Measurements from ENCODE around the gene CCDC63.

DNA sequence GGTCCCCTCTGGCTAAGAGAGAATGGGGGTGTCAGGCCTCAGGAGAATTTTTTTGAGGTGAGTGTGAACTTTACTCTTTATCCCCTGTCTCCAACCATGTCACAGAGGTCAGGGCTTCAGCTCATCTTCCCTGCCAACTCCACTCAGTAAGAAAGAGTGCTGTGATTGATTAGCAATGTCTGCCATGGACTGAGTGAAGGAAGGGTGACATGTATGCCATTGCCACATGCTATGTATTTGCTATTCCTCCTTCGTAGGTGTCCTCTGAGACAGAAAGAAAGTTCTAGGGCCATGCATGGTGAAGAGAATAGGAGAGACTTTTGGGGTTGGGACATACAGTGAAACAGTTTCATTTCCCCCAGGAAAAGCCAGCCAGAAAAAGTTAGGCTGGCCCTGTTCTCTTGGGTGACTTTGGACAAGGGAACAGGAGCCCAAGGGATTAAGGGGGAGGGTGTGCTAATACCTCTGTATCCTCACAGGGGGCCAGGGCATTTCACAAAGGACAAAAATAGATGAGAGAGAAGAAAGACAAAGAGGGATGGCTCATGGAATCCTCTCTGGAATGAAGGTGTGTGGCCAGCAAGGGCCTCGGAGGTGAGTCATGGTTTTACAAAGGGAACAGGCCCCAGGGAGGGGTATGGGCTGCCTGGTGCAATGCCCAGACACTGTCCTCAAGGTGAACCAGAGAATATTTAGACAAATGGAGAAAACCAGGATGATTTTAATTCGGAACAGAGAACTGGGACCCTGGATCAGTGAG, 87.5 kb downstream of the CCDC63 start:
- TF ChIP-seq, protein P1, sequence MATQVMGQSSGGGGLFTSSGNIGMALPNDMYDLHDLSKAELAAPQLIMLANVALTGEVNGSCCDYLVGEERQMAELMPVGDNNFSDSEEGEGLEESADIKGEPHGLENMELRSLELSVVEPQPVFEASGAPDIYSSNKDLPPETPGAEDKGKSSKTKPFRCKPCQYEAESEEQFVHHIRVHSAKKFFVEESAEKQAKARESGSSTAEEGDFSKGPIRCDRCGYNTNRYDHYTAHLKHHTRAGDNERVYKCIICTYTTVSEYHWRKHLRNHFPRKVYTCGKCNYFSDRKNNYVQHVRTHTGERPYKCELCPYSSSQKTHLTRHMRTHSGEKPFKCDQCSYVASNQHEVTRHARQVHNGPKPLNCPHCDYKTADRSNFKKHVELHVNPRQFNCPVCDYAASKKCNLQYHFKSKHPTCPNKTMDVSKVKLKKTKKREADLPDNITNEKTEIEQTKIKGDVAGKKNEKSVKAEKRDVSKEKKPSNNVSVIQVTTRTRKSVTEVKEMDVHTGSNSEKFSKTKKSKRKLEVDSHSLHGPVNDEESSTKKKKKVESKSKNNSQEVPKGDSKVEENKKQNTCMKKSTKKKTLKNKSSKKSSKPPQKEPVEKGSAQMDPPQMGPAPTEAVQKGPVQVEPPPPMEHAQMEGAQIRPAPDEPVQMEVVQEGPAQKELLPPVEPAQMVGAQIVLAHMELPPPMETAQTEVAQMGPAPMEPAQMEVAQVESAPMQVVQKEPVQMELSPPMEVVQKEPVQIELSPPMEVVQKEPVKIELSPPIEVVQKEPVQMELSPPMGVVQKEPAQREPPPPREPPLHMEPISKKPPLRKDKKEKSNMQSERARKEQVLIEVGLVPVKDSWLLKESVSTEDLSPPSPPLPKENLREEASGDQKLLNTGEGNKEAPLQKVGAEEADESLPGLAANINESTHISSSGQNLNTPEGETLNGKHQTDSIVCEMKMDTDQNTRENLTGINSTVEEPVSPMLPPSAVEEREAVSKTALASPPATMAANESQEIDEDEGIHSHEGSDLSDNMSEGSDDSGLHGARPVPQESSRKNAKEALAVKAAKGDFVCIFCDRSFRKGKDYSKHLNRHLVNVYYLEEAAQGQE (IDR thresholded peaks at IDR 0.05; ENCODE audit: insufficient read depth in 1 of 2, low read depth in 2 of 2, low read length in 1 of 2), result no peak
- no peak for TF ChIP-seq CTCF (IDR thresholded peaks at IDR 0.05)

Data from Panc1 (cell line).